ENCODE results near the gene WNT5B.
A peak's percentile ranks its signal among the peaks of the same experiment; 100 is the strongest.
"Not testable (repeated sequence)": the region's sequence is repeated elsewhere in the genome, so short reads cannot be mapped to it uniquely, and the experiment has no call there.

WNT5B gene

DNA sequence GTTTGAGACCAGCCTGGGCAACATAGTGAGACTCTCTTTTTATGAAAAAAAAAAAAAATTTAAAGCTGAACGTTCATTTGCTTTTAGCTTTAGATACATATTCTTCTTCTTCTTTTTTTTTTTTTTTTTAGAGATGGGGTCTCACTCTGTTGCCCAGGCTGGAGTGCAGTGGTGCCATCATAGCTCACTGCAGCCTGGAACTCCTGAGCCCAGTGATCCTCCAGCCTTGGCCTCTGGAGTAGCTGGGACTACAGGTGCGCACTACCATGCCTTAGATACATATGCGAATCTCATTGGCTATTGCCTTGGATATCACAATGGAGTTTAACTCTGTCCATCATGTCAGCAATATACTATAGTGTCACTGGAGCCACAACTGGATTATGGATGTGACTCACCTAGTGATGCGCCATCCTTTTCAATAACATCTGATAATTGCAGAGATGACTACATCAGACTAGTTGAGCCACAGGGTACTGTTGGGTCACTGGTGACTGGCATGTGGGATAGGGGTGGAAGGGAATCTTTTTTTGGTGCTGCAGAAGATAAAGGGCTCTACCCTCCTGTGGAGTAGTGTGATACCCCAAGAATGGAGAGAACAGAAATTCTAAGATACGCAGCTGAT lies 59.2 kb downstream of the WNT5B start:
- DNase-seq (ENCODE audit: low read depth in 2 of 3, low spot score in 1 of 3) = no peak

DNA sequence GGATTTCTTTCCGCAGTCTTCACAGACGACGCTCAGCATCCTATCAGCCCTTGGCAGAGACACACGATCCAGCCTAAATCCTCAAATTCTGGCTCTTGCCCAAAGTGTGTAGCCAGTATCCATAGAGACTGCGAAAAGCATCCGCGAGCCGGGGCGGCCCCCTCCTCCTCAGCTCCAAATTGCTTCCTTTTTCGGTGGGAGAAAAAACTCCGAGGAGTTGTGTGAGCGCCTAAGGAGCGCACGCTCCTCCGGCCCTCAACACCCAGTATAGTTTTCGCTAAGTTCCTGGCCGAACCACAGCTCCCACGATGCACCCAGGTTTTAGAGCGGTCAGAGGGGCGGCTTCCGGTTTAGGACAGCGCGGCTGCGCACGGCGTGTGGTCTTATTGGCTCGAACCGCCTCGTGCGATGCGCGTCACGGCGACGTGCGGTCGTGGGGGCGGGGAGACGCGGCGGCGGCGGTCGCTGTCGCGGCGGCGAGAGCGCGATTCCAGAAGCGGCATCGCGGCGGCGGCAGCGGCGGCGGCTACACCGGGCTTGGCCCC lies 61.6 kb downstream of the WNT5B start, which contains the start of gene ADIPOR2:
TSS of gene ADIPOR2 (plus strand) at position 493 of the 545 bp plus-strand sequence. CDS start 63,274 bp downstream, outside the sequence.
- DNase-seq (ENCODE audit: low read depth in 2 of 3, low spot score in 1 of 3) = peak; percentile 86 to 93 (median 91)

DNA sequence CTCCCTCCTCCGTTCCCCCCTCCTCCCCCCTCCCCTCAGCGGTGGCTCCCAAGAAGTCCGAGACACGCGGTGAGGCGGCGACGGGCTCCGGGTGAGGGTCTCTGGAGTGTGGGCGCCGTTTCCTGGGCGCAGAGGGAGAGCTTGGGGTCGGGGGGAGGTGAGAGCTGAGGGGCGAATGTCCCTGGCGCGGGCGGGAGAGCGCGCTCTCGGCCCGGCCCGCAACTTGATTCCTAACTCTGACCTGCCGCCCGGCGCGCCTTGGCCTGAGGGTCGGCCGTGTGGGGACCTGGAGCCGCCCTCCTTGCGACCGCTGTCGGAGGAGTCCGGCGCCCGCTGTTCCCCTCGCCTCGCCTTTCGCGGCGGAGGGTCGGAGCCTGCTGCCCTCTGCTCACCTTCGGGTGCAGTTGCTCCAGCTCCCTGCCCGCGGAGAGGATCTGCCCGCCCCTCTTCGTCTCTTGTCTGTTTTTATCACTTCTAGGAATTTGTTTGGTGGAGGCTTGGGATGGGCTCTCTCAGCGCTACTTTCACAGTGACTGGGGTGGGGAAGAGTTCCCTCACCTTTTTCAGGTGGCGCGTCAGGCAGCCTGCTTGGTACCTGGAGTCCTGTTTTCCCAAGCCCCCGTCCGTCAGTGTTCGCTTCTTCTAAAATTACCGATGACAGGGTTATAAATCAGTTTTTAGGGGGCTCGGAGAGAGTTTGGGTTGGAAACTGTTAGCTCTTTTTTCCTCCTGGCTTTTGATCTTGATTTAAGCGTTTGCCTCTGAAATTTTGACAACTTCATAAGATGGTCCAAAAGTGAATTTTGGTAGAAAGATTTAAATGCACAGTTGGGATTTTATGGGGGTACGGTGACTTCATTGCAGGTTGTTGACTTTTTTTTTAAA lies 62.3 kb downstream of the WNT5B start:
- DNase-seq (ENCODE audit: low read depth in 2 of 3, low spot score in 1 of 3) = peak in 1 of 3 donors; percentile 12

DNA sequence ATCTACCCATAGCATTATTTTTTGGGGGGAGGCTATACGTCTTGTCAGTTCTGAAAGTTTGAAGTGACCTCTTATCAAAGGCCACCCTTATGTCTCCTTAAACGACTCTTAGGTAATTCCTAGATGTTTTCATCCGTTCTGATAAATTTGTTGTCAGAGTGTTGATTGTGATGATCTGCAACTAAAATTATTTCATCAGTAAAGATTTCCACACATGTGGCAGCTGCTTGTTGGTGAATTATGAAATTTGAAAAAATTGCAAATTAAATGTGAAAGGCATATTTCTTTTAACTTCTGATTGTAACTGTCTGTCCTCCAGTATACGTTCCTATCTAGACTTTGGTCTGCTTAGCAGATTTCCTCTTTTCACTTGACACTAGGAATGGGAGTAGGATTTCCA lies 63.2 kb downstream of the WNT5B start:
- DNase-seq (ENCODE audit: low read depth in 2 of 3, low spot score in 1 of 3) = no peak

DNA sequence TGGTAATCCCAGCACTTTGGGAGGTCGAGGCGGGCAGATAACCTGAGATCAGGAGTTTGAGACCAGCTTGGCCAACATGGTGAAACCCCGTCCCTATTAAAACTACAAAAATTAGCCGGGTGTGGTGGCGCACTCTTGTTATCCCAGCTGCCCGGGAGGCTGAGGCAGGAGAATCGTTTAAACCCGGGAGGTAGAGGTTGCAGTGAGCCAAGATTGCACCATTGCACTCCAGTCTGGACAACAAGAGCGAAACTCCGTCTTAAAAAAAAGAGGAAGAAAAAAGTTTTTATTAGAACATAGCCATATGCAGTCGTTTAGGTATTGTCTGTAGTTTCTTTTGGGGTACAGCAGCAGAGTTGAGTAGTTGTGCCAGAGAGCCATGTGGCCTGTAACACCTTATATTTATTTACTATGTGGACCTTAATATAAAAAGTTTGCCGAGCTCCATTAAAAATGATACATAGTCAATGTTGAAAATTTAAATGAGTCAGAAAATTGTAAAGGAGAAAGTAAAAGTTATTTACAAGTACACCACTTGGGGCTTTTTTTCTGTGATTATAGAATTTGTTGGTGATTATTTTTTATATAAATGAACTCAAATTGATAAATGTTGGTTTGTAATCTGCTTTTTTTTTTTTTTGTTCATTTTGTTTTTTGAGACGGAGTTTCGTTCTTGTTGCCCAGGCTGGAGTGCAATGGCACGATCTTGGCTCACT lies 64.0 kb downstream of the WNT5B start:
- DNase-seq (ENCODE audit: low read depth in 2 of 3, low spot score in 1 of 3) = no peak

DNA sequence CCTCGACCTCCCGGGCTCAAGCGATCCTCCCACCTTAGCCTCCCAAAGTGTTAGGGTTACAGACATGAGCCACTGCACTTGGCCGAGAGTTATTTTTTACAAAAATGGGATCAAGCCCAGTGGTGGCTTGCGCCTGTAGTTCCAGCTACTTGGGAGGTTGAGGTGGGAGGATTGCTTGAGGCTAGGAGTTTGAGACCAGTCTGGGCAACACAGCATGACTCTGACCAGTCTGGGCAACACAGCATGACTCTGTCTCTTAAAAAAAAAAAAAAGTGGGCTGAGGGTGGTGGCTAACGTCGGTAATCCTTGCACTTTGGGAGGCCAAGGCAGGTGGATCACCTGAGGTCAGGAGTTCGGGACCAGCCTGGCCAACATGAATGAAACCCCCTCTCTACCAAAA lies 66.1 kb downstream of the WNT5B start:
- not testable (repeated sequence) for DNase-seq (ENCODE audit: low read depth in 2 of 3, low spot score in 1 of 3)

DNA sequence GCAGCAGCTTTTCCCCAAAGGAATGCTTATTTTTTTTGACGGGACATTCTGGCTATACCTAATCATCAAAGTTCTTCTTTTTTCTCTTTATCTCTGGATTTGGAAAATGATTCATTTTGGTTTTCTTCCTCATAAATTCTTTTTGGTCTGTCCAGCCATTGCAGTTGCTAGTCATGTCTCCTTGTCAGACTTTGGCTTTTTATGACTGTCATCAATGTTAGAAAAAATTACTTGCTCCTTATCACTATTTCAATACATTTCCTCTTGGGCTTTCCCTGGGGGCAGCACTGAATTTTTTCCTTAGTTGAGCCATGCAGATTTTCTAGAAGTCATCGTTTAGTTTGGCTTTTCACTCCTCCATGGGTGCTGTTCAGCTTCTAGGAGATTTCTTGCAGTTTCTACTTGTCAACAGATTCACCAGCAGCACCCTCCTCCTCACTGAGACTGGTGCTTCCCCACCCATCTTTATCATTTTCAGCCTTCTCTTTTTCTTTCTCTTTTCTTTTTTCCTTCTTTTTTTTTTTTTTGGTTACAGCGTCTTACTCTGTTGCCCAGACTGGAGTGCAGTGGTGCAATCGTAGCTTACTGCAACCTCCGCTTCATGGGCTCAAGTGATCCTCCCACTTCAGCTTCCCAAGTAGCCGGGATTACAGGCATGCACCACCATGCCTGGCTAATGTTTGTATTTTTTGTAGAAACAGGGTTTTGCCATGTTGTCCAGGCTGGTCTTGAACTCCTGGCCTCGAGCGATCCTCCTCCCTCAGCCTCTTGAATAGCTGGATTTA lies 67.0 kb downstream of the WNT5B start:
- DNase-seq (ENCODE audit: low read depth in 2 of 3, low spot score in 1 of 3) = no peak

DNA sequence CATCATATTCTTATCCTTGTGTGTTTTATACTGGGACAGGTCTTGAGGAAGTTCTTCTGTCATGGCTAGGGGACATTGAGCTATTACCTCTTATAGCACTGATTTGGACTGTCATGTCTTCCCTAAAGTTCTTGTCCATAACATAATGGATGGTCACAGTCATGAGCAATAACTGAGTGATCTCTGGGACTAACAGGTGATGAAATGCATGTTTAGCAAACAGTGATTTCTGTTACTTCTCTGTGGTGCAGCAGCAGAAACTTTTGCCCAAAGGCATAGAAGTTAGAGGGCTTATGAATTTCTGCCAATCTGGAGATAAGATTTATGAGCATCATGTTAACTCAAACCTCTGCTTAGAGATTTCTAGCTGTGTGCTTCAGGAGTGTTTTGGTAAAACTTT lies 67.8 kb downstream of the WNT5B start:
- no peak for DNase-seq (ENCODE audit: low read depth in 2 of 3, low spot score in 1 of 3)
